WTC11 (cell line): Measurements from ENCODE around the gene SPTB. TPM values are rescaled to one million over a fixed set of nuclear protein-coding genes. Genes with fewer than 3 reads are reported as not detected.

ENCODE experiments used
- ATAC-seq: fragments of 200-7000 bp; cut with Tn5 transposase; 2 replicates; pipeline ENCODE4 v1.10.0; 2021; ENCODE audit warnings: mild to moderate bottlenecking, moderate library complexity
- CTCF ChIA-PET: fragments of 300-600 bp; sonication (Branson Sonifier 250); formaldehyde crosslinking; loops from one replicate; lab custom pipeline; 2021; ENCODE audit warnings: antibody characterized with exemption; lab: Charles Lee
- POLR2A ChIA-PET: fragments of 350-600 bp; sonication (Branson Sonifier 250); formaldehyde crosslinking; loops from one replicate; lab custom pipeline; 2021; ENCODE audit warnings: antibody characterized with exemption; lab: Charles Lee
- DNase-seq: peaks from one replicate; pipeline ENCODE4 v3.0.0; 2021; ENCODE audit warnings: low spot score
- H3K27ac Mint-ChIP-seq: 2 replicates; pipeline ENCODE4 v1.8.0; 2021; ENCODE audit warnings: mixed read lengths
- H3K27me3 Mint-ChIP-seq: 2 replicates; pipeline ENCODE4 v1.8.0; 2021; ENCODE audit warnings: low read depth, mild to moderate bottlenecking, moderate library complexity, mixed read lengths
- H3K36me3 Mint-ChIP-seq: 2 replicates; pipeline ENCODE4 v1.8.0; 2021; ENCODE audit warnings: mixed read lengths
- H3K4me1 Mint-ChIP-seq: 2 replicates; pipeline ENCODE4 v1.8.0; 2022; ENCODE audit warnings: mixed read lengths
- H3K4me3 Mint-ChIP-seq: 2 replicates; pipeline ENCODE4 v1.8.0; 2021; ENCODE audit warnings: mild to moderate bottlenecking, moderate library complexity, mixed read lengths
- H3K9me3 Mint-ChIP-seq: 2 replicates; pipeline ENCODE4 v1.8.0; 2021; ENCODE audit warnings: mixed read lengths
- AR ChIP-seq: fragments of 250-450 bp; sonication (Bioruptor Pico); IDR thresholded peaks from 2 replicates; pipeline ENCODE4 v1.9.0; 2021; ENCODE audit warnings: mild to moderate bottlenecking
- CREM ChIP-seq: sonication (generic); formaldehyde crosslinking; IDR thresholded peaks from 2 replicates; pipeline ENCODE4 v1.8.1; 2022; ENCODE audit warnings: mild to moderate bottlenecking, missing genetic modification reagents, moderate library complexity
- FOXJ3 ChIP-seq: sonication (generic); formaldehyde crosslinking; IDR thresholded peaks from 2 replicates; pipeline ENCODE4 v1.9.0; 2021; ENCODE audit warnings: missing genetic modification reagents, mild to moderate bottlenecking, borderline replicate concordance
- GRHL2 ChIP-seq: fragments of 250-450 bp; sonication (Bioruptor Pico); IDR thresholded peaks from 2 replicates; pipeline ENCODE4 v1.8.0; 2022; ENCODE audit warnings: mild to moderate bottlenecking, moderate library complexity; ENCODE audit not compliant: insufficient replicate concordance, severe bottlenecking
- MXD4 ChIP-seq: fragments of 250-450 bp; sonication (Bioruptor Pico); IDR thresholded peaks from 2 replicates; pipeline ENCODE4 v1.8.0; 2021; ENCODE audit warnings: mild to moderate bottlenecking, moderate library complexity, borderline replicate concordance
- NFATC4 ChIP-seq: fragments of 250-450 bp; sonication (Bioruptor Pico); IDR thresholded peaks from 2 replicates; pipeline ENCODE4 v1.9.0; 2021; ENCODE audit warnings: mild to moderate bottlenecking
- NR2C2 ChIP-seq: sonication (generic); formaldehyde crosslinking; IDR thresholded peaks from 2 replicates; pipeline ENCODE4 v1.8.0; 2022; ENCODE audit warnings: mild to moderate bottlenecking, missing genetic modification reagents
- PRDM15 ChIP-seq: sonication (generic); formaldehyde crosslinking; IDR thresholded peaks from 2 replicates; pipeline ENCODE4 v1.8.0; 2022; ENCODE audit warnings: missing genetic modification reagents
- PREB ChIP-seq: sonication (generic); formaldehyde crosslinking; IDR thresholded peaks from 2 replicates; pipeline ENCODE4 v1.8.1; 2022; ENCODE audit warnings: mild to moderate bottlenecking, missing genetic modification reagents, moderate library complexity, borderline replicate concordance
- RELA ChIP-seq: sonication (generic); formaldehyde crosslinking; IDR thresholded peaks from 2 replicates; pipeline ENCODE4 v1.8.1; 2022; ENCODE audit warnings: missing genetic modification reagents, mild to moderate bottlenecking, borderline replicate concordance
- SMAD4 ChIP-seq: sonication (generic); formaldehyde crosslinking; IDR thresholded peaks from 2 replicates; pipeline ENCODE4 v1.8.0; 2022; ENCODE audit warnings: mild to moderate bottlenecking, missing genetic modification reagents
- USF1 ChIP-seq: sonication (generic); formaldehyde crosslinking; IDR thresholded peaks from 2 replicates; pipeline ENCODE4 v1.8.0; 2022; ENCODE audit warnings: mild to moderate bottlenecking, missing genetic modification reagents
- ZMAT4 ChIP-seq: fragments of 250-450 bp; sonication (Bioruptor Pico); IDR thresholded peaks from 2 replicates; pipeline ENCODE4 v1.9.0; 2021; ENCODE audit warnings: mild to moderate bottlenecking
- ZNF138 ChIP-seq: sonication (generic); formaldehyde crosslinking; conservative IDR thresholded peaks from 2 replicates; pipeline ENCODE4 v1.8.1; 2022; ENCODE audit warnings: mild to moderate bottlenecking, moderate library complexity, missing genetic modification reagents
- ZNF263 ChIP-seq: sonication (generic); formaldehyde crosslinking; IDR thresholded peaks from 2 replicates; pipeline ENCODE4 v1.8.1; 2022; ENCODE audit warnings: low read depth, mild to moderate bottlenecking, moderate library complexity, missing genetic modification reagents
- ZNF532 ChIP-seq: fragments of 250-450 bp; sonication (Bioruptor Pico); IDR thresholded peaks from 2 replicates; pipeline ENCODE4 v1.9.0; 2021; ENCODE audit warnings: mild to moderate bottlenecking, borderline replicate concordance
- ZNF671 ChIP-seq: fragments of 250-450 bp; sonication (Bioruptor Pico); IDR thresholded peaks from 2 replicates; pipeline ENCODE4 v1.8.0; 2021; ENCODE audit warnings: mild to moderate bottlenecking
- total RNA-seq: library from RNA; stranded (reverse); gene quantifications from 3 replicates; pipeline ENCODE4 v1.2.3, GENCODE V29; 2021

SPTB gene
- total RNA-seq, 1 experiment from 2014 or later = 3.2 TPM

- CTCF ChIA-PET = interaction anchor here (0.8 kb wide), 1 partner anchor 18 kb away, joined by 4 read pairs; no protein-coding TSS in a partner anchor
- DNase-seq (no peak), ATAC-seq (no peak)
- POLR2A ChIA-PET = no interaction called here
- Mint-ChIP-seq H3K9me3 (no peaks in the 10 kb centered on the region), H3K27ac (peak overlapping the region; percentile 47), H3K27me3 (no peaks in the 10 kb centered on the region), H3K36me3 (peaks cover 48% of the 10 kb centered on the region), H3K4me3 (no peak overlapping the region)
- no peak for TF ChIP-seq CREM (CRISPR knock-in tag)
- TF ChIP-seq ZNF671 (CRISPR knock-in tag) = no peak
- no peak for TF ChIP-seq PREB
- no peak for TF ChIP-seq PRDM15
- no peak for TF ChIP-seq FOXJ3
- no peak for TF ChIP-seq ZNF138 (CRISPR knock-in tag)
- TF ChIP-seq ZNF263 (CRISPR knock-in tag) = no peak
- TF ChIP-seq RELA = no peak
- no peak for TF ChIP-seq MXD4 (CRISPR knock-in tag)
- TF ChIP-seq NR2C2 = no peak
- TF ChIP-seq NFATC4 = no peak
- no peak for TF ChIP-seq ZNF532 (CRISPR knock-in tag)
- TF ChIP-seq SMAD4 = no peak
- no peak for TF ChIP-seq GRHL2 (CRISPR knock-in tag)
- TF ChIP-seq USF1 (CRISPR knock-in tag) = no peak
- TF ChIP-seq ZMAT4 (CRISPR knock-in tag) = no peak
- no peak for TF ChIP-seq AR (CRISPR knock-in tag)
- TF ChIP-seq, all 79 proteins: peak for 0
- peaks cover 26% of the 10 kb centered on the region for H3K4me1 Mint-ChIP-seq
These were observed 149.7 kb downstream of the SPTB start for GRCh38 chr14:64730061-64730440.
